HG03159 (cell line): Measurements from ENCODE around the gene INAFM1.

Experiments used
- ATAC-seq: cut with Tn5 transposase; IDR thresholded peaks from one replicate; pipeline ENCODE4 v1.9.1; 2021; ENCODE audit warnings: mild to moderate bottlenecking, moderate library complexity; ENCODE audit not compliant: unreplicated experiment

INAFM1 gene

GRCh38 chr19:47274071-47274890, at the start of gene INAFM1:
INAFM1 (plus strand) TSS chr19:47274885; CDS start chr19:47274920, 35 bp downstream.
- peak; percentile 51 for ATAC-seq

GRCh38 chr19:47225746-47226425, 48.8 kb upstream of the INAFM1 start:
- ATAC-seq, result peak; percentile 37

GRCh38 chr19:47226426-47227351, 48.0 kb upstream of the INAFM1 start:
- peak; percentile 7 for ATAC-seq

GRCh38 chr19:47227352-47228167, 47.1 kb upstream of the INAFM1 start:
- ATAC-seq, result no peak

- ATAC-seq, result no peak
These were observed 46.3 kb upstream of the INAFM1 start for GRCh38 chr19:47228168-47228936.

DNA sequence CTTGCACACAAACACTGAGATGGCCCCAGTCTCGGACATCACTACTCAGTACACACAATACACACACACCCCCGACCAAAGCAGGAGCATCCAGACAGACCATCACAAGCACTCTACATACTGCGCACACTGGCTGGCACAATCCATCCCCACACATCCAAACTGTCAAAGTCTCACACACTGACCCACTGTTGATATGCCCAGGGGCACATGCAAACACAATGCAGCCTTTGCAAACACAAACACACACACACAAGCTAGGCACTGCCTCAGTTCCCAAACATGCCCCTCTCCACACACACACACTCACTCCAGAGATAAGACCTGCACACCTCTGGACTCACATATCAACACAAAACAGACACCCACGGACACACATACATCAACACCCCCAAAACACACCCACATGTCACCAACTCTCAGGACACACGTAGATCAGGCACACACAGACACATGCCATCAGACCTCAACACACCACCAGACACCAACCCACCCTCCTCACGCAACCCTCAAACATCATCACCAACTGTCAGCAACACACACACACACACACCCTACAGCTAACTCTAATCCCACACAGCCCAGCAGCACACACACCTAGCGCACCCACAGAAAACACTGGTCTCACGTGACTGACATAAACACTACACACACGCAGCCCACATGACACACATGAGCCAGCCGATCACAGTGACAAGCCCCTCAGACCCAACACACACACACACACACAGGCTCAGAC, 45.6 kb upstream of the INAFM1 start:
- ATAC-seq, result no peak

DNA sequence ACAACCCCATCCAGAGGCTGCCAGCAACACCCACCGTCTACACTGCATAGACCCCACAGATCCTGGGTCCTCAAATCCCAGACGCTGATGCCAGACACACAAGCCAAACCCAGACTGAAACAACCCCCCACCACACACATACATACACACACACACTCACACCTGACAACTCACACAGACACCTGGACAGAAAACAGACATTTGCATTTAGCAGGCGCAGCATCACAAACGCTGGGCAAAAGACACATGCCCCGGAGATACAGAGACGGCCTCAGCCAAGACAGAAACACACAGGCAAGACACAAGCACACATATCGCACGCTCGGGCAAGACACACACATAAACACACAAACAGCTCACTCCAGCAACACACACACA, 45.0 kb upstream of the INAFM1 start:
- no peak for ATAC-seq

GRCh38 chr19:47230054-47230920, 44.4 kb upstream of the INAFM1 start:
- ATAC-seq, result no peak

DNA sequence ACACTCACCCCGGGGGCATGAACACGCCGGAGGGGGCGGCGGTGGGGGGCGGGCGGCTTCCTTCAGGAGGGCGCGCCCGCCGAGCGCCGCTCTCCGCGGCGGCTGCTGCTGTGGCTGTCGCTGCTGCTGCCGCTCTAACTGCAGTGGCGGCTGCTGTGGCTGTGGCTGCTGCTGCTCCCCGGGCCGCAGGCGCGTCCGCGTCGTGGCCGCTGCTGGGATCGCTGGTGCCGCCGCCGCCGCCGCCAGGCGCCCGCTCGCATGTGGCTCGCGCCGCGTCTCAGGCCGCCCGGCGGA, 43.8 kb upstream of the INAFM1 start, which contains the start of gene BBC3:
BBC3 (minus strand) TSS at position 279 of the 294 bp plus-strand sequence. CDS start 2,768 bp downstream, outside the sequence.
- no peak for ATAC-seq

- no peak for ATAC-seq
These were observed 43.2 kb upstream of the INAFM1 start for GRCh38 chr19:47231215-47232054.

DNA sequence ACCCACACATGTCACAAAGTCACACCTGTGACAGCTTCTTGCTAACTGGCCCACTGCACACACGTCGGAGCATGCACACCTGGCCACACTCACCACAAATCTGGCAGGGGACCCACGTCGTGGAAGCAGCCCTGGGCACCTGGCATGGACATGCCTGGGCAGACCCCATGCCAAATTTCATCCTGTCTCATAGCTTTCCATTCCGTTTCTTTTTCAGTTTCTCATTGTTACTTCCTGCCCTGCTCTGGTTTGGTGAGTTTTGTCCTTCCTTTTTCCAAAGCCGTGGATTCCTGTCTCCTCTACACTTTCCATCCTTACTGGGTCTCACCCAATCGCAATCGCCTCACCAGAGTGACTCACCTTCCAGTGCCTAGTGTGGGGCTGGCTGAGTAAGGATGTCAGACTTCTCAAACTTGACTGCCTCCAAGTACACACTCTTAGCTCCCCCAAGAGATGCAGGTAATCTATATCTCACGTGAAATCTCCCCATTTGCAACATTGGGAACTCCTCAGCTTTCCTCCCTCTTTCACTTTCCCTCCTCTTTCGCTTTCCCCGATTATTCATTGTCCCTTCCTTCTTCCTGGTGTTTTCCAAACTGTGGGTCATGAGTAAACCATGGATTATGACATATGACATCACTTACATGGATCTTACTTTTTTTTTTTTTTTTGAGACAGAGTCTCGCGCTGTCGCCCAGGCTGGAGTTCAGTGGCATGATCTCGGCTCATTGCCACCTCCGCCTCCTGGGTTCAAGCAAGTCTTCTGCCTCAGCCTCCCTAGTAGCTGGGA, 42.1 kb upstream of the INAFM1 start:
- ATAC-seq, result no peak

DNA sequence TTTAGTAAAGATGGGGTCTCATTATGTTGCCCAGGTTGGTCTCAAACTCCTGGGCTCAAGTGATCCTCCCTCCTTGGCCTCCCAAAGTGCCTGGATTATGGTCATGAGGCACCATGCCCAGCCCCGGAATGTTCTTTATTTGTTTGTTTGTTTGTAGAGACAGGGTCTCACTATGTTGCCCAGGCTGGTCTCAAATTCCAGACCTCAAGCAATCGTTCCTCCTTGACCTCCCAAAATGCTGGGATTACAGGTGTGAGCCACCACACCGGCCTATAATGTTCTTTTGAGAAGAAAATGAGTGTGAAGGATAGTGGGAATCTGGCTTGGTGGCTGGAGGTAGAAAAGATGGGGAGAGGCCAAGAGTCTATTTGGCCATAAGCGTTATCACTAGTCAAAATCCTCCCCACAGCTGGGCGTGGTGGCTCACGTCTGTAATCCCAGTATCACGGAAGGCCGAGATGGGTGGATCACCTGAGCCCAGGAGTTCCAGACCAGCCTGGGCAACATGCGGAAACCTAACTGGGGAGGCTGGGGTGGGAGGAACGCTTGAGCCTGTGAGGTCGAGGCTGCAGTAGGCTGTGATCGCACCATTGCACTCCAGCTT, 38.5 kb upstream of the INAFM1 start:
- no peak for ATAC-seq

DNA sequence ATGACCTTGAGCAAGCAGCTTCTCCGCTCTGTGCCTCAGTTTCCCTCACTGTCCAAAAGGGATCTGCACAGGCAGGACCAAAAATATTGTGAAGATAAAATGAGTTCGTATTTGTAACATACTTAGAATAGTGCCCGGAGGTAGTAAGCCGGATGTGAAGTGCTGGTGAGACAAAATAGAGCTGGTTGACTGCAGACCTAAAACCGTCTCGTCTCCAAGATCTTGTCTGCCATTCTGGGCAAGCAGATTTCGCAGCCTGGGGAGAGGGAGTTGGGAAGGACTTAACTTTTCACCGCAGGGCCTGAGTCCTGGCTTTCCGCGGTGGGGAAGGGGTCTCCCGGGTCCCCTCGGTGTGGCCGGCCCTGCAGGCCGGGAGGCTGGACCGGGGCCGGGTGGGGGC, 35.5 kb upstream of the INAFM1 start:
- no peak for ATAC-seq

DNA sequence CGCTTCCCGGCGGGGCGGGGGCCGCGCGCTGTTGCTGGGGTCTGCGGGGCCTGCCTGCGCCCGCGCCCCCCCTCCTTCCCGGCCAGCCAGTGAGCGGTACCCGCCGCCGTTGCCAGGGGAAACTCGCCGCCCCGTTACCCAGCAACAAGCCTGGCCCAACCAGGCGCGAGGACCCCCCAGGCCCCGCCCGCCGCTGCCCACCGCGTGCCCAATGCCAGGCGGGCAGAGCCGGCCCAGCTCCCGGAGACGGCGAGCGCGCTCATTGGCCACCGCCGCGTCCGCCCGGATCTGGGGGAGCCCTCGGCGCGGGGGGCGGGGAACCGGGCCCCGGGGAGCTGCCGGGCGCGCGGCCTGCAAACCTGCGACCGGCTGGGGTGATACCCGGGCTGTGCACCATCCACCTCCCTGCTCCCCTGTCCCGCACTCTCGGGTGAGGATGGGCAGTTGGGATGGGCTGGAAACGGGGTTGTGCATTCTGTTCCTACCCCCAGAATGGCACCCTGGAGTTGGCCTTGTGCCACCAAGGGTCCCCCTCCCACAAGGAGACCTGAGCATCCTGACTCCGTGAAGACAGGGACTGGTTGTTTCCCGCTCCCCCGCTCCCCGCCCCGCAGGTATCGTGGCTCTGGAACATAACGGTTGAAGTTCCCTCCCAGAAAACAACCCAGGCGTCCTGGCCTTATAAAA, 34.9 kb upstream of the INAFM1 start:
- no peak for ATAC-seq

GRCh38 chr19:47240556-47240955, 34.1 kb upstream of the INAFM1 start:
- ATAC-seq, result no peak
